ENCODE results near the gene GLRA3. TPM values are rescaled to one million over a fixed set of nuclear protein-coding genes. Genes with fewer than 3 reads are reported as not detected.
A peak's percentile ranks its signal among the peaks of the same experiment; 100 is the strongest.

The GLRA3 gene
- total and polyA plus RNA-seq, 2 experiments from 2014 or later: not detected

DNA sequence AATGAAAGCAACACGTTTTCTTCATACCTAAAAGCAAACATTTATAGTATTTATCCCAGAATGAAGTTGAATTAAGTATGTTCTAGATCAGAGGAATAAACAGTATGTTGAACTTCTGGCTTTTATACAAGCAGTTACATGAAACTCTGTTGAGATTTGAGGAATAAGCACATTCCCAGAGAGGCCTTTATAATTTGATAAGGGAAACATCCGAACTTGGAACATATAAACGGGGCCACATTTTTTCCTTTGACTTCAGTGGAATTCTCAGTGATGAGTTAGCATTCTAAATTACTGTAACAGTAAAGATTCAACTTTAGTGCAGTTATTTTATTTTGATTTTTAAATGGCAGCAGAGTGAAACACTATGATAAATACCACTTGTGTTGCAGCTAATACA lies 119.5 kb downstream of the GLRA3 start:
- WGBS, 2 experiments (ENCODE audit: low coverage in 1 of 2, low lambda C conversion rate in 2 of 2, missing lambda C conversion rate in 2 of 2): 41 to 44% methylated on average over 3 of the region's 3 CpGs
- Histone ChIP-seq H3K4me1 (ENCODE audit: insufficient read depth) (no peaks in the 10 kb centered on the region), H3K9me3 (ENCODE audit: low read depth) (no peaks in the 10 kb centered on the region), H3K27me3 (replicated peaks; ENCODE audit: insufficient read depth) (no peaks in the 10 kb centered on the region), H3K4me2 (ENCODE audit: unreplicated experiment) (no peak overlapping the region), H3K4me3 (no peak overlapping the region), H3F3A (ENCODE audit: insufficient read depth) (no peaks in the 10 kb centered on the region), H3K79me2 (ENCODE audit: insufficient read depth) (no peaks in the 10 kb centered on the region), H3K9ac (no peak overlapping the region), H2AFZ (0 out of 2 replicates have a peak overlapping the region, but pooled peaks have one; percentile 9), H3K9me2 (ENCODE audit: insufficient read depth) (no peaks in the 10 kb centered on the region), H4K20me1 (ENCODE audit: insufficient read depth) (no peaks in the 10 kb centered on the region), H3K36me3 (ENCODE audit: low read depth) (no peaks in the 10 kb centered on the region), H3K27ac (no peak overlapping the region)
- in situ Hi-C loops (cut with MboI): no loop called here
- no peak for DNase-seq
- TF ChIP-seq EZH2phosphoT487 (IDR thresholded peaks at IDR 0.05; ENCODE audit: insufficient read depth, low read depth): no peak
- TF ChIP-seq EZH2 (IDR thresholded peaks at IDR 0.05; ENCODE audit: insufficient read depth, poor library complexity, severe bottlenecking): no peak

DNA sequence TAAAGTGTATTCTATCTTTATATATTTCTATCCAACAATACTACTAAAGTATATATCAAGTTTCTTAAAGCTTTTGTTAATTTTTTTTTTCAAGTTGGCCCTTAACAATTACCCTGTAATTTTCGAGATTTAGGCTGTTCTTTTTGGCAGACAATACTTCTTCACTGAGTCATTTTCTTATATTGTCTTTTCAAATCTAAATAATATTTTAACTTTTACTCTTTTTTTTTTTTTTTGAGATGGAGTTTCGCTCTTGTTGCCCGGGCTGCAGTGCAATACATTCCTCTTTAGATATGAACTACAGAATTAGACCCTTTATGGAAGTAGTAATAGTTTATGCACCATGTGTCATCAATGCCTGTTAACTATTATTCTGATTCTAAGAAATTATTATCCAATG lies 120.7 kb downstream of the GLRA3 start:
- H3K4me3 ChIP-seq: no peak overlapping the region
- DNase-seq: no peak
- no peaks in the 10 kb centered on the region for H3K27me3 ChIP-seq (replicated peaks; ENCODE audit: insufficient read depth)
- TF ChIP-seq EZH2phosphoT487 (IDR thresholded peaks at IDR 0.05; ENCODE audit: insufficient read depth, low read depth) (no peak), EZH2 (IDR thresholded peaks at IDR 0.05; ENCODE audit: insufficient read depth, poor library complexity, severe bottlenecking) (no peak)
- no peaks in the 10 kb centered on the region for H3K79me2 ChIP-seq (ENCODE audit: insufficient read depth)
- WGBS, 2 experiments (ENCODE audit: low coverage in 1 of 2, low lambda C conversion rate in 2 of 2, missing lambda C conversion rate in 2 of 2): 68 to 72% methylated on average over 3 of the region's 3 CpGs
- peaks cover 2% of the 10 kb centered on the region; the same call in 1 of the 2 replicates for H3K4me1 ChIP-seq (ENCODE audit: insufficient read depth)
- no peak overlapping the region for H3K4me2 ChIP-seq (ENCODE audit: unreplicated experiment)
- no peaks in the 10 kb centered on the region for H3K36me3 ChIP-seq (ENCODE audit: low read depth)
- no peaks in the 10 kb centered on the region for H4K20me1 ChIP-seq (ENCODE audit: insufficient read depth)
- no peak overlapping the region for H3K27ac ChIP-seq
- no peaks in the 10 kb centered on the region for H3F3A ChIP-seq (ENCODE audit: insufficient read depth)
- no peak overlapping the region for H2AFZ ChIP-seq
- in situ Hi-C loops (cut with MboI): no loop called here
- no peaks in the 10 kb centered on the region for H3K9me3 ChIP-seq (ENCODE audit: low read depth)
- no peak overlapping the region for H3K9ac ChIP-seq
- H3K9me2 ChIP-seq (ENCODE audit: insufficient read depth): no peaks in the 10 kb centered on the region

DNA sequence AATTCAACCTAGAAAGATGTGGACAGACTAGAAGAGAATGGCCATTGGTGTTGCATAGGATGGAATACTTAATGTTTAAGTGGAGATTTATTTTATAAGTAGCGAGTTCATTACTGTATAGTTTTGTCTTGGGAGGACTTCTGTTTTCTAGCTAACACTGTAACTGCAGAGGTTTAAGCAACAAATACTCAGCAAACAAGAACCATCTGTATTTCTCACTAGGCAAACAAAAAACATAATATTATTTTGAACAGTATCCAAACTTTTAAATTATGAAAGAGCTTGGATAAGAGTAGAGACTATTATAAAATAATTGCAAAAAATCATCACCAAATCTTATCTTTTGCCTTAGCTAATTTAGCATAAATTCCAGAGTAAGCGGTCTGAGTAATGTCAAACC lies 121.1 kb downstream of the GLRA3 start:
- DNase-seq: no peak
- Histone ChIP-seq H3K36me3 (ENCODE audit: low read depth) (no peaks in the 10 kb centered on the region), H3K9ac (no peak overlapping the region), H3F3A (ENCODE audit: insufficient read depth) (no peaks in the 10 kb centered on the region), H3K79me2 (ENCODE audit: insufficient read depth) (no peaks in the 10 kb centered on the region), H4K20me1 (ENCODE audit: insufficient read depth) (no peaks in the 10 kb centered on the region), H3K4me1 (ENCODE audit: insufficient read depth) (peaks cover 6% of the 10 kb centered on the region), H3K4me2 (ENCODE audit: unreplicated experiment) (no peak overlapping the region), H3K9me3 (ENCODE audit: low read depth) (no peaks in the 10 kb centered on the region), H3K27ac (no peak overlapping the region), H3K9me2 (ENCODE audit: insufficient read depth) (no peaks in the 10 kb centered on the region), H3K27me3 (replicated peaks; ENCODE audit: insufficient read depth) (no peaks in the 10 kb centered on the region), H2AFZ (no peak overlapping the region), H3K4me3 (no peak overlapping the region)
- 31 to 33% methylated on average over 2 of the region's 2 CpGs for WGBS, 2 experiments (ENCODE audit: low coverage in 1 of 2, low lambda C conversion rate in 2 of 2, missing lambda C conversion rate in 2 of 2)
- no peak for TF ChIP-seq EZH2phosphoT487 (IDR thresholded peaks at IDR 0.05; ENCODE audit: insufficient read depth, low read depth)
- TF ChIP-seq EZH2 (IDR thresholded peaks at IDR 0.05; ENCODE audit: insufficient read depth, poor library complexity, severe bottlenecking): no peak
- in situ Hi-C loops (cut with MboI): no loop called here

DNA sequence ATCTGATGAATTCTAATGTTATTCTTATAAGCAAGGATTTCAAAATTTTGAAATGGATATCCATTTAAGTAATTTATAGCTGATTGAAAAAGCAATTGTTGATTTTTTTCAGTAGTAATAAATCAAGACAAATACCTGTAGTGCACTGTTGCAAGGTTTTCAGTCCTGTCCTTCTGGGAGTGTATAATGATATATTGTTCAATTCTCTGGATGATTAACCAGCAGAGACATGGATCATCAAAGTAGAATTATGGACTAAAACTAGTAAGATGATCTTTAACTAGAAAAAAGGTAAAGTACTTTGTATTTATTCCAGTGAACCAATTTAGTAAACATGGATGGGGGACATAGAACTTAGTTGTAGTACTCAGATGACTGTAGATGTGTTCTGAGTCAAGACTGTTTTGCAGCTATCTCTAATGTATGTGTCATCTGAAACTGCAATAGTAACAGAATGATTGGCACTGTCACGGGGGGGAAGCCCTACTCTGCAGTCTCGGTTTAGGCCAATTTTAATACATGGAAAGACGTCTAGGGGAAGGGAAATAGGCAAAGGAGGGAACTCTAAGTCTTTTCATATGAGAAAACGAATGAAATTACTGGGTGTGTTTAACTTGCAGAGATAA lies 121.9 kb downstream of the GLRA3 start:
- Histone ChIP-seq H4K20me1 (ENCODE audit: insufficient read depth) (no peaks in the 10 kb centered on the region), H3K4me3 (no peak overlapping the region), H3K4me2 (ENCODE audit: unreplicated experiment) (no peak overlapping the region), H3K36me3 (ENCODE audit: low read depth) (no peaks in the 10 kb centered on the region), H3K4me1 (ENCODE audit: insufficient read depth) (peaks cover 8% of the 10 kb centered on the region), H2AFZ (no peak overlapping the region), H3K9ac (no peak overlapping the region), H3K27me3 (replicated peaks; ENCODE audit: insufficient read depth) (no peaks in the 10 kb centered on the region), H3F3A (ENCODE audit: insufficient read depth) (no peaks in the 10 kb centered on the region), H3K9me3 (ENCODE audit: low read depth) (no peaks in the 10 kb centered on the region), H3K79me2 (ENCODE audit: insufficient read depth) (no peaks in the 10 kb centered on the region), H3K27ac (no peak overlapping the region), H3K9me2 (ENCODE audit: insufficient read depth) (no peaks in the 10 kb centered on the region)
- WGBS, 2 experiments (ENCODE audit: low coverage in 1 of 2, low lambda C conversion rate in 2 of 2, missing lambda C conversion rate in 2 of 2): 61 to 64% methylated on average over 4 of the region's 4 CpGs
- DNase-seq: no peak
- TF ChIP-seq EZH2phosphoT487 (IDR thresholded peaks at IDR 0.05; ENCODE audit: insufficient read depth, low read depth) (no peak), EZH2 (IDR thresholded peaks at IDR 0.05; ENCODE audit: insufficient read depth, poor library complexity, severe bottlenecking) (no peak)
- in situ Hi-C loops (cut with MboI): no loop called here

All from GM23248 (cell line).